GM21381 (cell line): ENCODE results near the gene CTDSPL.
"Not testable (repeated sequence)": the region's sequence is repeated elsewhere in the genome, so short reads cannot be mapped to it uniquely, and the experiment has no call there.

ENCODE experiments used
- ATAC-seq: cut with Tn5 transposase; IDR thresholded peaks from one replicate; pipeline ENCODE4 v1.9.1; 2021; ENCODE audit warnings: mild to moderate bottlenecking, moderate library complexity; ENCODE audit not compliant: unreplicated experiment

The CTDSPL gene

GRCh38 chr3:38031022-38031994 is 169.6 kb downstream of the CTDSPL start:
- no peak for ATAC-seq

GRCh38 chr3:38032328-38032865 is 170.7 kb downstream of the CTDSPL start:
- ATAC-seq, result no peak

- ATAC-seq, result not testable (repeated sequence)
These were observed 171.9 kb downstream of the CTDSPL start for GRCh38 chr3:38033586-38033985.
